NCI-H2081 treated with DMSO at 0.1 percent for 48 hours (cell line): ENCODE results near the gene ZNF219.

Experiments used
- DNase-seq: peaks from one replicate; lab custom pipeline; 2025; lab: John Stamatoyannopoulos, UW

Gene ZNF219

GRCh38 chr14:21098076-21098891 lies at the start of gene ZNF219:
TSS of gene ZNF219 (minus strand) at chr14:21098655. CDS start at chr14:21093591, 5,064 bp downstream.
- DNase-seq: no peak

DNA sequence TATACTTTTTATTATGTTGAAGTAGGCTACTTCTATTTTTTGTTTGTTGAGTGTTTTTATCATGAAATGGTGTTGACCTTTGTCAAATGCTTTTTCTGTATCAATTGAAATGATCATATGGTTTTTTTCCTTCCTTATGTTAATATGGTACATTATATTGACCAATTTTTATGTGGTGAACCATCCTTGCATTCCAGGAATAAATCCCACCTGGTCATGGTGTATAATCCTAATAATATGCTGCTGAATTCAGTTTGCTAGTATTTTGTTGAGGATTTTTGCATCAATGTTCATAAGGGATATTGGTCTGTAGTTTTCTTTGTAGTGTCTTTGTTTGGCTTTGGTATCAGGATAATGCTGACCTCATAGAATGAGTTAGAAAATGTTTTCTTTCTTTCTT lies 47.0 kb upstream of the ZNF219 start:
- no peak for DNase-seq

- DNase-seq: no peak
These were observed 43.9 kb upstream of the ZNF219 start for GRCh38 chr14:21142357-21142756.

DNA sequence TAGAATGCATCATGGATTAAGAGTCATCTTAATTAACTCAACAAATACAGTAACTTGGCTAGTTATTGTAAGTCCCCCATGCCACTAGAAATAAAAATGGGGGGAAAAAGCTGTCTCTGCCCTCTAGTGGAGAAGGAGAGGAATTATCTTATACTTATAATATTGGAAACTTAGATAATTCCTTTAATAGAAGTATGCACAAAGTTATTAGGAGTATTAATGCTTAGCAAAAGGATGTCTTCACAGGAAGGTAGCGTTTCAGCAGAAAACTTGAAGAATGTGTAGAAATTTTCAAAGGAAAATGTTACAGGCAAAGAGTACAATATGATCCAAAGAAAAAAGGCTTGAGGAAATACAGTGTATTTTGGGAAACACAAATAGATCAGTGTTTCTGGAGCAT lies 37.6 kb upstream of the ZNF219 start:
- no peak for DNase-seq

DNA sequence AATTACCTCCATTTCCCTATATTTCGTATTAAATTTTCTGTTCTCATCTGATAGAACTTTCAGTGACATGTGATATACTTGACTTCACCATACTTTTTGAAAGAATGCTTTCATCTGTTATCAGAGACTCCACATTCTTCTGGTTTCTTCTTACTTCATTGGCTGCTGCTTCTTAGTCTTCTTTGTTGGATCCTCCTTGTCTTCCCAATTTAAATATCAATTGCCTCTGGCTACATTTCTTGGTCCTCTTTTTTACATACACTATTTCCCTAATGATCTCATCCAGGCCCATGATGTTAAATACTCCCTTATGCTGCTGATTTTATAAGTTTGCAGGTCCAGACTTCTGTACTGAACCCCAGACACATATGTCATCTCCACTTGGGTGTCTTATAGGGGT lies 35.4 kb upstream of the ZNF219 start:
- DNase-seq: no peak

GRCh38 chr14:21123429-21123828 lies 25.0 kb upstream of the ZNF219 start:
- DNase-seq: no peak

DNA sequence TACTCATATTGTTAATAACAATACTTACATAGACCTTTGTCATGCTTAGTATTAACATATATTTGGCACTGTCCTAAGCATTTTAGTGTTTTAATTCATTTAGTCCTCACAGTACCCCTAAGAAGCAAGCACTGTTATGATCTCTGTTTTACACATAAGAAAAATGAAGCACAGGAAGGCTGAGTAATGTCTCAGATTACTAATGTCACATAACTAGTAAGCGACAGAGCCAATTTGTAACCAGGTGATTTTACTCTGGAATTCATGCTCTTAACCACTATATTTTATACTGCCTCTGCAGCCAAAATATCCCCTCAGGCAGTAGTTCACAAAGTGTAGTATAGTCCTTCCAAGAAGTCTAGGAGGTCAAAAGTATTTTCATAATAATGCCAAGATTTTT lies 22.7 kb upstream of the ZNF219 start:
- no peak for DNase-seq

GRCh38 chr14:21120686-21121085 lies 22.2 kb upstream of the ZNF219 start:
- DNase-seq: no peak

DNA sequence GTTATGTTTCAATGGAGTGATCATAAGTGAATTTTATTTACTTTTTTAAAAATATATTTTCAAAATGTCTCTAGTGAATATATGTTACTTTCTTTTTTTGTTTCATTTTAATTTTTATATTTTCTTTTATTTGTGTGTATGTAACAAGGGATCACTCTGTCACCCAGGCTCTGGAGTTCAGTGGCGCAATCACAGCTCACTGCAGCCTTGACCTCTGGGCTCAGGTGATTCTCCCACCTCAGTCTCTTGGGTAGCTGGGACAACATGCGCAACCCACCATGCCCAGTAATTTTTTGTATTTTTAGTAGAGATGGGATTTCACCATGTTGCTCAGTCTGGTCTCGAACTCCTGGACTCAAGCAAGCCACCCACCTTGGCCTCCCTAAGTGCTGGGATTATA lies 20.5 kb upstream of the ZNF219 start:
- no peak for DNase-seq

- DNase-seq: no peak
These were observed 14.9 kb upstream of the ZNF219 start for GRCh38 chr14:21113369-21113768.

DNA sequence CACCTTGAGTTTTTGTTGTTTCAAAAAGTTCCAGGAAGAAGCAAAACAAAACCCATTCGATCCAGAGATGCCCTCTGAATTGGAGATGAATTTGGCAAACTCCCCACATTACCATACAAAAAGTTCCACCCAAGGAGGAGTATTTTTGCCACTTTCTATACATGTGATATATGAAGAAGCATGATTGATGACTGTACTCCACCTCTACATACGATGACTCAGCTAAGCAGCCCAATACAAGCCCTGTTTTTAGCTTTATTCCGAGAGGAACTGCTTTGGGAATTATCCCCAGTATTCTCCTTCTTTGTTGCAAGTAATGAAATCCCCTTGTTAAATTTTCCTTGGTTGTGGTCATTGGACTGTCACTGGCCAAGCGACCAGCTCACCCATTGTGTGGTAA lies 13.8 kb upstream of the ZNF219 start:
- no peak for DNase-seq

DNA sequence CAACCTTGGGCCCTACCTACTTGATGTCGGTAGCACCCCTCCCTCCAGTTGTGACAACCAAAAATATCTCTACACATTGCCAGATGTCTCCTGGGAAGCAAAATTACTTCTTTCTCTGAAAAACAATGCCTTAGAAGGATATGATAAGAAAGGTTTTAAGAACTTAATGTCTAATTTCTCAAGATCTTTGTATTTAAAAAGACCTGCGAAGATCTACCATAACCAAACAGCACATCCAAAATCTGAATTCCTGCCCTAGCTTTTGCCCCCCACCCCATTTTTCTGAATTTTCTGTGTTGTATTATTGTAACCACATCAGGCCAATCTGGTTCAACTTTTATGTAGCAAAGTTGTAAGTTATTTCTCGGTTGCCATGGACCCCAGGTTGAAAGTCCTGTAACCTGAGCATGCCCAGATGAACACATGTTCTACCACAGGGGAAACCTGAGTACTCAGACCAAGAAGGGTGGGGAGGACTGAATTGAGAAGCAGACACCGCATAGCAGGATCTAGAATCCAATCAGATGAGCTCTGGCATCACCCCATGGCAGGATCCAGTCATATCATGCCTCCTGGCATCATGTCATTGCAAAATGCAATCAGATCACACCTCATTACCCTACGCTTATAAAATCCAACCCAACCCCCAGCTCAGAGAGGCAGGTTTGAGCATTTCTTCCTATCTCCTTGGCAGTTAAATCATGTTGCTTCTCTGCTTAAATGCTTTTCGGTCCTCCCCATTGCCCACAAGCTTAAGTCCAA lies 11.1 kb upstream of the ZNF219 start:
- DNase-seq: no peak

- DNase-seq: no peak
These were observed 10.3 kb upstream of the ZNF219 start for GRCh38 chr14:21108791-21109190.

DNA sequence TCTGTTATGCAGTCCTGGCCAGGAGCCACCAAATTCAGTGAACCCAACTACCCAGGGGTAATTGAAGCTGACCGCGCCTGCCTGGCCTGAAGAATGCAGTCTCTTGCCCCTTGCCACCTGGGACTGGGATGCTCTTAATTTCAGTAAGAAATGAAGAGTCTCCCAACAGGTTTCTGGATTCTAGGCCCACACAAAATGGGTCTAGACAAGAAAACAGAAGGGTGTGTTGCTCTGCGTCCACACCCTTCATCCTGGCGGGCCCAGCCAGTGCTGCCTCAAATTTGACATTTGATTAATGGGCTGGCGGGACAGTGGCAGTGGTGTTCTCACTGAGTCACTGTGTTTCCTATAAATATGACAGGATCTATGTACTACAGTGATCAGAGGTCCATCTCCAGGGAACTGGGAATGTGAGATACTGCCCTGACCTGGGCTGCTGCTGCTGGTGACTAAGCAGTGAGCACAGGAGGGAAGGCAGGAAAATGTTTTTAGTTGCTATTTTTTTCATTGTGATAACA lies 8.9 kb upstream of the ZNF219 start:
- no peak for DNase-seq

DNA sequence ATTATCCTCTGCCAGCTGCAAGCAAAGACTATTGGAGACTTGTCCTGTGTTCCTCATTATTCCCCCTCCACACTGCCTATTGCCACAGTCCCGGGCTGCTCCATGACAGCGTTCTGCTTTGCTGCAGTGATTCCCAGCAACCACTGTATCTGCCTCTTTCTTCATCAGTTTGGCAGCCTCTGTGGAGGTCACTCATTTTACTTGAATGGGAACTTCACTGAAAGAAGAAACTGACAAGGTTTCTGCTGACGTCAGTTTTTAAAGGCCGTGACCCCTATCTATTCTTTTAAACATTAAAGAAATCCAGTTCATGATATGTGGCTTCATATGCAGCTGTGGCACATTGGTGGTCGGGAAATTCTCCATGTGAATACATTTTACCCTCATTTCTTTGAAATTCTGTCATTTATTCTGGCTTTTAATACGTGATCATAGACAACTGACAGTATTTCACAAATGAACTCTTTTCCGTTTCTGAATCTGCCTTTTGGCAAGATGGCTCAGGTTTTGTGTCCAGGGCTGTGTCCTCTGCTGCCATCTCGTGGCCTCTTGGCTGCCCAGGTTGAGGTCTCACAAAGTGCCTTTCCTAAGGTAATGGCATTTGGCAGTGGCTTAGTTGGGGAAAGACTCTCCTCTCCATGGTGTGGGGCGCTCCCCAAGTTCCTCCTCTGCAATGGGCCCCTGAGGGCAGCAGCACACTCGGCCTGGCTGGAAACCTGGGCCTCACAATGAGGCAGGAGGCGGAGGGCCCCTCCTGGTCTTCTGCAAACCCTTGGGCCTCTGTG lies 8.2 kb upstream of the ZNF219 start:
- DNase-seq: peak; percentile 15

DNA sequence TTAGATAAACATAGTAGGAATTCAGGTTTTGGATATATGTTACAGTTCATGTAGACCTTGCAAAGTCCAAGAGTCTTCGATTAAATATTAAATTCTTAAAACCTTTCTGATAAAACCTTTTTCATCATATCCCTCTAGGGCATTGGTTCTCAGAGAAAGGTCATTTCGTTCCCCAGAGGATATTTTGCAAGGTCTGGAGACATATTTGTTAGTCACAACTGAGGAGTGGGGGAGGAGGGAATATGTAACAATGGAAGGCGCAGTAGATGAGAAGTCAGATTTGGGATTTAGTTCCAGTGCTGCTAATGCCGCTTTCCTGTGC lies 7.7 kb upstream of the ZNF219 start:
- DNase-seq: no peak

- DNase-seq: no peak
These were observed 6.6 kb upstream of the ZNF219 start for GRCh38 chr14:21105095-21105494.

- peak; percentile 32 for DNase-seq
These were observed 6.1 kb upstream of the ZNF219 start for GRCh38 chr14:21104448-21105060.

DNA sequence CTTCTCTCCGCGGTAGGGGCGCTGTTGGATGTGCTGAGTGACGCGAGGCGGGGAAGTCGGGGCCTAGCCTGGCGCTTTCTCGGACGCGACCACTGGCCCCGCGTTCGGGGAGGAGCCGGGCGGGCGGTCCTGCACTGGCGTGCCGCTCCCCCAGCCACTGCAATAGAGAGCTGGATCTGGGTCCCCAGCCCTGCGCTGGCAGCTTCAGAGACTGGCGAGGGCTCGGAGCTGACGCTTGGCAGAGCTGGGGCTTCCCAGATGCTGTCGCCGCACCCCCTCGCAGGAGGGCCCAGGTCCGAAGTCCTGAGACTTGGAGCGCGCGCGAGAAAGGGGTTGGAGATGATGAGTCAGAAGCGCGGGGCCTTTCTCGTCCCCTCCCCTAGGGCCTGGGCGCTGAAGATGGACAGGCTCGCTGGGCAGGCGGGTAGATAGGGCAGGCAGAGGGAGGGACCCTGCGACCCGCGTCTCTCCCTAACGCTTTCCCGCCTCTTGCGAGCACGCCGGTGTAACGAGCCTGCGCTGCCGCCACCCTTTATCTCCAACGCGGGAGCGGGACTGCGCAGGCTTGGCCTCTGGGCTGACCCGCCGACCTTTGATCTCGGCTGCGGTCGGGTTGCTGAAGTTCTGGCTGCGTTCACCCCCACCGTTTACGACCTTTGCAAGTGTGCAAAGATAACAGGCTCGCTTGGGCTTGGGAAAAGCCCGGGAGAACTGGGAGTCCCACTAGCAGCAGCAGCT lies 5.4 kb upstream of the ZNF219 start:
- DNase-seq: peak; percentile 82

- no peak for DNase-seq
These were observed 4.9 kb upstream of the ZNF219 start for GRCh38 chr14:21103411-21103709.

DNA sequence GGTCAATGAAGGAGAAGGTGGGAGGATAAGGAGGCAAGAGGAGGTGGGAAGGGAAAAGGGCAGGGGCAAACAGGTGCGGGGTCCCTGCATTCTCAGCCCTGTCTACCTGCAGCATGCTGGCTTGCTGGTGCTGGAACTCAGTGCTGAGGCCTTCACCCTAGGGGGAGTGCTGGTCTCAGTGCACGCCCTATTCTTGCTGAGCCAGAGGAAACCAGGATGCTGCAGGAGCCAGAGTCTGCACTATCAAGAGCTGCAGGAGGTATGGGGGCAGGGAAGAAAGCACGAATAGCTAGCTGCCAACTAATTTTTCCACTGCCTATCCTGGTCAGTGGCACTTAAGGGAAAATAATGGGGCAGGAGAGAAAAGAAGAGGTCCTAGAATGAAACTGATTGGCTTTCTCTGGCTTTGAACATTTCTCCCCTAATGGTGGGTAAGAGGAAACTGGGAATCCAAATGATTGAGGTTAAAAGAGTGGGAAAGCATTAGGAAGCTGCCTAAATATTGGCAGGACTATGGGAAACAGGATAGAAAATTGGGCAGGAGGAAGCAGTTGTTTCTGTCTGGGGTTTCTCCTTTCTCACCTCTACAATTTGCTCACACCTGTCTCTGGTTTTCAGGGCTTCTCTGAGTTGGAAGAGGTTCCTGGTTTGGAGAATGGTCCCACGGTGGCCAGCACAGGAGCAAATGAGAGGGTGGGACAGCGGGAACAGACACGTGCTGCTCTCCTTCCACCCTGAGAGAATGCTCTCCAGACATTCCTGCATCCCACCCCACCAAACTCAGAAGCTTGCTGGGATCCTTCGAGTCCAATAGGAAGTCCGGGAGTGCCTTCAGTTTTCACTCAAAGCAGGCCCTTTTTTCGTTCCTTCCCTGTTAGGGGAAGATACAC lies 4.3 kb upstream of the ZNF219 start:
- DNase-seq: no peak
